Activated naive CD4-positive, alpha-beta T cell treated with anti-CD3 and anti-CD28 coated beads for 36 hours (primary cell): Measurements from ENCODE around the gene CYP4F22. TPM values are rescaled to one million over a fixed set of nuclear protein-coding genes. Genes with fewer than 3 reads are reported as not detected.

Experiments
- CTCF ChIA-PET: fragments of 350-600 bp; sonication (Branson Sonifier 250); formaldehyde crosslinking; loops from one replicate; lab custom pipeline; 2021; ENCODE audit warnings: antibody characterized with exemption; lab: Charles Lee
- DNase-seq: peaks from one replicate; pipeline ENCODE4 v3.0.0-alpha.2; 2020
- H3K27ac Mint-ChIP-seq: one replicate; pipeline ENCODE4 v1.8.0; 2021; ENCODE audit warnings: mild to moderate bottlenecking, mixed read lengths
- H3K27me3 Mint-ChIP-seq: one replicate; pipeline ENCODE4 v1.8.0; 2021; ENCODE audit warnings: low read depth, mixed read lengths
- H3K36me3 Mint-ChIP-seq: one replicate; pipeline ENCODE4 v1.8.0; 2021; ENCODE audit warnings: low read depth, mixed read lengths
- H3K4me1 Mint-ChIP-seq: one replicate; pipeline ENCODE4 v1.8.0; 2021; ENCODE audit warnings: low read depth, mixed read lengths
- H3K4me3 Mint-ChIP-seq: one replicate; pipeline ENCODE4 v1.8.0; 2021; ENCODE audit warnings: mild to moderate bottlenecking, moderate library complexity, mixed read lengths
- H3K9me3 Mint-ChIP-seq: one replicate; pipeline ENCODE4 v1.8.0; 2021; ENCODE audit warnings: mixed read lengths
- intact Hi-C: fragments of 100-400 bp; cut with micrococcal nuclease; formaldehyde crosslinking; loops from one replicate; pipeline ENCODE4 v1.15.1; 2023
- total RNA-seq, 2 experiments: library from RNA; stranded (reverse); gene quantifications; one replicate each; pipeline ENCODE4 v1.2.3, GENCODE V29; 2021

Gene CYP4F22
- total RNA-seq, 2 experiments from 2014 or later = 0.17 to 0.29 TPM

DNA sequence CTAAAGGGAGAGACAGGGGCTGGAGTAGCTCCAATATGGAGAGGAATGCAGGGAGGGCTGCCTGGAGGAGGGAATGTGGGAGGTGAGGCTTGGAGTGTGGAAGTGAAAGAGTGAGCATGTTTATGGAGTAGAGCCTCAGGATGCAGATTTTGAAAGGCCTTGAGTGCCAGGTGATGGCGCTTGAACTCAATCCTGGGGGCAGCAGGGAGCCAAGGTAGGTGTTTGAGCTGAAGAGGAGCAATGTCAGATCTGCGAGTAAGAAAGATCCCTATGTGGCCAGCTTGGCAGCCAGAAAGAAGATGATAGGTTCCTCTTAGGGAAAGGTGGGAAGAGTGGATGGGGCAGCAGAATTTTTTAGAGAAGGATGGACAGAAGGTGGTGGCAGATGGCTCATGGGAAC lies 40.3 kb downstream of the CYP4F22 start:
- no peak for DNase-seq
- CTCF ChIA-PET = interaction anchor here (0.6 to 0.7 kb wide), 2 partner anchors 17 to 120 kb away, joined by 3 read pairs; no protein-coding TSS in a partner anchor
- H3K4me3 Mint-ChIP-seq = no peak overlapping the region
- H3K27ac Mint-ChIP-seq = no peak overlapping the region
- no peaks in the 10 kb centered on the region for H3K36me3 Mint-ChIP-seq
- no peaks in the 10 kb centered on the region for H3K9me3 Mint-ChIP-seq
- H3K27me3 Mint-ChIP-seq = no peaks in the 10 kb centered on the region
- intact Hi-C loops = no loop called here
- peaks cover 12% of the 10 kb centered on the region for H3K4me1 Mint-ChIP-seq

- H3K27me3 Mint-ChIP-seq = no peaks in the 10 kb centered on the region
- no peak for DNase-seq
- no peak overlapping the region for H3K4me3 Mint-ChIP-seq
- no peaks in the 10 kb centered on the region for H3K36me3 Mint-ChIP-seq
- no peak overlapping the region for H3K27ac Mint-ChIP-seq
- CTCF ChIA-PET = interaction anchor here (4.1 kb wide), 1 partner anchor 130 kb away, joined by 28 read pairs; the partner anchor contains the start of gene AKAP8L
- H3K4me1 Mint-ChIP-seq = peaks cover 12% of the 10 kb centered on the region
- H3K9me3 Mint-ChIP-seq = no peaks in the 10 kb centered on the region
- intact Hi-C loops = no loop called here
These were observed 41.3 kb downstream of the CYP4F22 start for GRCh38 chr19:15549581-15549980.

DNA sequence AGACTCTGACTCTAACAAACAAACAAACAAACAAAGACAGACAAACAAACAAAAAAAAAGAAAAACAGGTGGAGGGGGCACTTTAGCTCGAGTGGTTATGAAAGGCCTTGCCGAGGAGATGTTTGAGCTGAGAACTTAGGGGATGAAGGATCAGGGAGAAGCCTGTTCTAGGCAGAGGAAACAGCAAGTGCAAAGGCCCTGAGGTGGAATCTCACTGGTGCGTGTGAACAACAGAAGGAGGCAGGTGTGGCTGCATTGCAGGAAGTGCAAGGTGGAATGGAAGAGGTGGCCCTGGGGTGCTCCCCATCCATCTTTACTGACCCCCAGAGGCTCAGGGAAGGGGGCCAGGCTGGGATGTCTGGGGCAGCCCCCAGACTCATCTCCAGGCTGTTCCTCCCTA lies 41.9 kb downstream of the CYP4F22 start:
- peaks cover 17% of the 10 kb centered on the region for H3K4me1 Mint-ChIP-seq
- no peaks in the 10 kb centered on the region for H3K36me3 Mint-ChIP-seq
- intact Hi-C loops = no loop called here
- H3K27ac Mint-ChIP-seq = no peak overlapping the region
- CTCF ChIA-PET = interaction anchor here (0.6 to 4.1 kb wide), 2 partner anchors 29 to 131 kb away, joined by 3 to 28 read pairs; partner anchors contain the start of gene AKAP8L
- no peaks in the 10 kb centered on the region for H3K27me3 Mint-ChIP-seq
- no peak for DNase-seq
- H3K4me3 Mint-ChIP-seq = peak overlapping the region; percentile 34
- H3K9me3 Mint-ChIP-seq = no peaks in the 10 kb centered on the region

GRCh38 chr19:15550929-15551292 lies 42.6 kb downstream of the CYP4F22 start:
- H3K9me3 Mint-ChIP-seq = no peaks in the 10 kb centered on the region
- no peaks in the 10 kb centered on the region for H3K27me3 Mint-ChIP-seq
- CTCF ChIA-PET = interaction anchor here (0.7 to 4.1 kb wide), 8 partner anchors 9 to 131 kb away, joined by 3 to 28 read pairs (median 4); partner anchors contain the start of gene AKAP8L
- no peak overlapping the region for H3K27ac Mint-ChIP-seq
- H3K36me3 Mint-ChIP-seq = no peaks in the 10 kb centered on the region
- peaks cover 23% of the 10 kb centered on the region for H3K4me1 Mint-ChIP-seq
- peak overlapping the region; percentile 73 for H3K4me3 Mint-ChIP-seq
- intact Hi-C loops = loop anchor here (1.0 kb wide), 2 partner anchors 84 to 132 kb away; no protein-coding TSS in a partner anchor
- peak; percentile 41 for DNase-seq

GRCh38 chr19:15551293-15552004 lies 43.1 kb downstream of the CYP4F22 start:
- CTCF ChIA-PET = interaction anchor here (0.6 to 4.1 kb wide), 12 partner anchors 9 to 462 kb away, joined by 3 to 28 read pairs (median 4); partner anchors contain the start of gene AKAP8L
- peak; percentile 67 for DNase-seq
- peak overlapping the region; percentile 73 for H3K4me3 Mint-ChIP-seq
- no peaks in the 10 kb centered on the region for H3K36me3 Mint-ChIP-seq
- H3K27me3 Mint-ChIP-seq = no peaks in the 10 kb centered on the region
- no peaks in the 10 kb centered on the region for H3K9me3 Mint-ChIP-seq
- intact Hi-C loops = loop anchor here (1.0 kb wide), 2 partner anchors 84 to 132 kb away; no protein-coding TSS in a partner anchor
- peaks cover 24% of the 10 kb centered on the region for H3K4me1 Mint-ChIP-seq
- no peak overlapping the region for H3K27ac Mint-ChIP-seq

DNA sequence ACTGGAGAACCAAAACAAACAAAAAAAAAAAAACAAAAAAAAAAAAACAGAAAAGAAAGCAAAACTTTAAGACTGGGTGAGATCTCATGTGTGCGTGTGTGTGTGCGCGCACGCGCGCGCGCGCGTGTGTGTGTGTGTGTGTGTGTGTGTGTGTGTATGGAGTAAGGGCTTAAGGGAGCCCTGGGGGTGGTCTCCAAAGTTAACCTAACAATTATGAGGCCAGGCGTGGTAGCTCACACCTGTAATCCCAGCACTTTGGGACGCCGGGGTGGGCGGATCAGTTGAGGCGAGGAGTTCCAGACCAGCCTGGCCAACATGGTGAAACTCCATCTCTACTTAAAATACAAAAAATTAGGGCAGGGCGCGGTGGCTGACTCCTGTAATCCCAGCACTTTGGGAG lies 46.7 kb downstream of the CYP4F22 start:
- H3K4me1 Mint-ChIP-seq = peaks cover 24% of the 10 kb centered on the region
- H3K36me3 Mint-ChIP-seq = no peaks in the 10 kb centered on the region
- no peak overlapping the region for H3K27ac Mint-ChIP-seq
- CTCF ChIA-PET = interaction anchor here (0.6 to 2.2 kb wide), 8 partner anchors 11 to 454 kb away, joined by 3 to 79 read pairs (median 6); partner anchors contain the start of genes AKAP8 and AKAP8L
- DNase-seq = no peak
- intact Hi-C loops = loop anchor here (1.0 to 5.0 kb wide), 4 partner anchors 22 to 223 kb away; partner anchors contain the start of gene BRD4
- H3K27me3 Mint-ChIP-seq = no peaks in the 10 kb centered on the region
- peak overlapping the region; percentile 54 for H3K4me3 Mint-ChIP-seq
- no peaks in the 10 kb centered on the region for H3K9me3 Mint-ChIP-seq

DNA sequence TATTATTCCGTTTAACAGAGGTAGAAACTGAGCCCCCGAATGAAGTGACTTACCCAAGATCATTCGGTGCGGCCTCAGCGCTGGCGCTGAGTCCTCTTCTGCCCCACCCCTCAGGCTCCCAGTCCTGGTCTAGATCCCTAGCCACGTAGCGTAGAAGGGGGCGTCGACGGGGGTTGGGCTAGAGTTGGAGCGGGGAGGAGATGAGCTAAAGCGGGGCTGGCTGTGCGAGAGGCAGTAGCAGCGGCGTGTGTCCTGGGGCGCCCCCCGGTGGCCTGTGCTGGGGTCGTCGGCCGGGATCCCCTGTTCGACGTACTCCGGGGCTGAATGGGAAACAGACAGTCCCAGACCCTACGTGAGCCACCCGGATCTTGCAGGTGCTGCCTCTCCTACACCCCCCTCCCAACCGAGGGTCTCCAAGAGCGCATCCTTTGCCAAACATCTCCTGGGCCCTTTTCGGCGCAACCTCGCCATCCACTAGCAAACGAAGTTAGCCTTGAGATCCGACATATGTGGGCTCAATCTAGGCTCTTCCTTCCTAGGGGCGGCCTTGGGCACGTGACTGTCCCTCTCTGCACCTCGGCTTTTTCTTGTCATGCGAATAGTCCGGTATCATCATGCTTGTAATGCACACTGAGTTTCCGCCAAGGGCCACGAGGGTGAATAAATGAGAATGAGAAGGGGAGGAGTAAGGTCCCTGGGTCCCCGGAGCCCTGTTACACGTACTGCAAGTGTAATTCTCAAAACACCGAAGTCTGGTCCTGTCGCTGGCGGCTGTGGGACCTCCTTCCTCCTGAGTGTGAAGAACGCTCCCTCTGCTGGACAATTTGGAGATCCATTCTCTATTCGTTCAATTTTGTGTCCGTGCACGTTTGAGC lies 47.7 kb downstream of the CYP4F22 start:
- Mint-ChIP-seq H3K27ac (peak overlapping the region; percentile 50), H3K36me3 (no peaks in the 10 kb centered on the region), H3K27me3 (no peaks in the 10 kb centered on the region), H3K4me3 (peak overlapping the region; percentile 76), H3K9me3 (no peaks in the 10 kb centered on the region), H3K4me1 (peaks cover 14% of the 10 kb centered on the region)
- CTCF ChIA-PET = interaction anchor here (0.5 to 5.1 kb wide), 22 partner anchors 20 to 455 kb away, joined by 3 to 79 read pairs (median 5); partner anchors contain the start of genes AKAP8, AKAP8L, PGLYRP2 and WIZ
- intact Hi-C loops = loop anchor here (1.0 to 5.0 kb wide), 11 partner anchors 23 to 464 kb away; partner anchors contain the start of genes AKAP8, BRD4 and PGLYRP2
- peak; percentile 98 for DNase-seq

DNA sequence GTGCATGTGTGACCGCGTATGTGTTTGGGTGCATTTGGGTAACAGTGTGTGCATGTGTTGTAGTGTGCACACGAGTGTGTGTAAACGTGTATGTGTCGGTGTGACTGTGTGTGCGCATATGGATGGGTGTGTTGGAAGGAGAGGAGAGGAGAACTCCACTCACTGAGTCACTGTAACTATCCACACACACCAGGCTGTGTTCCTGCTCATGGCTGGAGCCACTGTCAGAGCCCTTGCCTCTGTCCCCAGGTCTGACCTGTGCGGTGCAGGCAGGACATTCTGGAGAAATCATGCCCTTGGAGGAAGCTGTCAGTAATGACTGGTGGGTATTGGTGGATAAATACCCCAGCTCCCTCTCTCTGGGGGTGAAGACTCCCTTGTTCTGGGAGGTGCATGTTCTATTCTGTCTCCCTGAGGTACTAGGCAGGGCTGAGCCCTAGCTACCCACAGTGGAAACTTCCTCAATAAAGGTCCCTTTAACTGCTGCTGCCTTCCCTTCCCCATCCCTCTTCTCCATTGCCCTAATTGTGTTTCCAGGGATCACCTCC lies 48.4 kb downstream of the CYP4F22 start:
- no peaks in the 10 kb centered on the region for H3K9me3 Mint-ChIP-seq
- peak overlapping the region; percentile 76 for H3K4me3 Mint-ChIP-seq
- peaks cover 12% of the 10 kb centered on the region for H3K4me1 Mint-ChIP-seq
- CTCF ChIA-PET = interaction anchor here (0.7 to 5.1 kb wide), 7 partner anchors 29 to 264 kb away, joined by 3 to 26 read pairs (median 4); partner anchors contain the start of gene AKAP8L
- no peak for DNase-seq
- H3K36me3 Mint-ChIP-seq = no peaks in the 10 kb centered on the region
- intact Hi-C loops = loop anchor here (1.0 to 5.0 kb wide), 9 partner anchors 77 to 464 kb away; partner anchors contain the start of genes AKAP8, BRD4 and PGLYRP2
- no peak overlapping the region for H3K27ac Mint-ChIP-seq
- no peaks in the 10 kb centered on the region for H3K27me3 Mint-ChIP-seq

DNA sequence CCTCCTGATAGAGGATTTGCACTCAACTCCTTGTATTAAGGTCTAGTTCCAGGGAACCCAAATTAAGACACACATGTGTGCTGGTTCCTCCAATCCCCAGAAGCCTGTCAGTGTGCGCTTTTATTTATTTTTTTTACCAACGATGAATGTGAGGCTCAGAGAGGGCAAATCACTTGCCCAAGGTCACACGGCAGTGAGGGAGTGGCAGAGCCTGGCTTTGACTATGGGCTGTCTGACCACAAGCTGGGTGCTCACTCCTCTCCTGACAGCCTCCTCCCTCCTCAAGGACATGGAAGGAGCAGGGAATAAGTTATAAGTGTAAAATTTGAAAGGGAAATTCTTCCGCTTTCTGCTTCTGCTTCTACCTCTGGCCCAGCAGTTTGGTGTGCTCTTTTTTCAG lies 48.9 kb downstream of the CYP4F22 start:
- Mint-ChIP-seq H3K27me3 (no peaks in the 10 kb centered on the region), H3K36me3 (no peaks in the 10 kb centered on the region), H3K9me3 (no peaks in the 10 kb centered on the region), H3K4me3 (no peak overlapping the region), H3K4me1 (peaks cover 12% of the 10 kb centered on the region), H3K27ac (no peak overlapping the region)
- intact Hi-C loops = loop anchor here (5.0 kb wide), 2 partner anchors 125 to 225 kb away; partner anchors contain the start of gene BRD4
- no peak for DNase-seq
- CTCF ChIA-PET = interaction anchor here (0.7 to 5.1 kb wide), 7 partner anchors 30 to 264 kb away, joined by 3 to 26 read pairs (median 4); partner anchors contain the start of gene AKAP8L

- Mint-ChIP-seq H3K27me3 (peaks cover 7% of the 10 kb centered on the region), H3K4me1 (peaks cover 2% of the 10 kb centered on the region), H3K27ac (no peak overlapping the region), H3K4me3 (no peak overlapping the region), H3K36me3 (no peaks in the 10 kb centered on the region), H3K9me3 (no peaks in the 10 kb centered on the region)
- intact Hi-C loops = no loop called here
- DNase-seq = no peak
- CTCF ChIA-PET = interaction anchor here (0.7 to 0.8 kb wide), 2 partner anchors 143 to 346 kb away, joined by 3 read pairs; partner anchors contain the start of gene AKAP8L
These were observed 53.8 kb downstream of the CYP4F22 start for GRCh38 chr19:15562145-15562544.

DNA sequence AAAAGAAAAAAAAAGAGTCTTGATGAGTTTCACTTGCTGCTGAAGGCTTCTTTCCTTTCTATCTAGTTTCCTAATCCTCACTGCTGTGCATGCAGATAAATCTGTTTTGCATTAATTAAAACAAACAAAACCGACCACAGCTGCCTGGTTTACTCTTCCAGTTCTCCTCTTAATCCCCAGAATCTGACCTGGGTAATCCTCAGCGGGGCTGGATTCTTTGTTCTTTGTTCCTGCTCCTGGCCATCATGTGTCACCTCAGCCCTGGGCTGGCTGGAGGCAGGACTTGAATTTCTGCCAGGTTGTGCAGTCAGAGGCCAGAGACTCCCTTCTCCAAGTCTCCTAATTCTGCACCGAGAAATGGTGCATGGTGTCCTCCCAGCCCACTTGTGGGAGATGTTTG lies 54.5 kb downstream of the CYP4F22 start:
- Mint-ChIP-seq H3K27ac (no peak overlapping the region), H3K36me3 (no peaks in the 10 kb centered on the region), H3K4me3 (no peak overlapping the region), H3K4me1 (peaks cover 2% of the 10 kb centered on the region), H3K27me3 (peaks cover 7% of the 10 kb centered on the region), H3K9me3 (no peaks in the 10 kb centered on the region)
- no peak for DNase-seq
- CTCF ChIA-PET = no interaction called here
- intact Hi-C loops = no loop called here
